Measurements from ENCODE around the gene NDST1. TPM values are rescaled to one million over a fixed set of nuclear protein-coding genes. Genes with fewer than 3 reads are reported as not detected.

The NDST1 gene
- total RNA-seq, 1 donor from 2014 or later = 112 TPM

DNA sequence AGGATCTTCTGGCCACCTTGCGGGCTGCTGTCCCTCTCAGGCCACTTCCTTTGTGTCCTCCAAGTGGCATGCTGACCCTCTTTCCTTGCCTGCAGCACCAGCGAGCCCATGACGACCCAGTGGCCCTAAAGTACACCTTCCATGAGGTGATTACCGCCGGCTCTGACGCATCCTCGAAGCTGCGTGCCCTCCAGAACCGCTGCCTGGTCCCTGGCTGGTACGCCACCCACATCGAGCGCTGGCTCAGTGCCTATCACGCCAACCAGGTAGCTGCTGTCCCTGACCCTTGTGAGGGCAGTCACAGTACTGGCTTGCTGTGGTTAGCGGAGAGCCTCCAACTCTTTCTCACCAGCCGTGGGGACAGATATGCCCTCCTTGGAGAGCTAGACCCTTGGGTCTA, 40.2 kb downstream of the NDST1 start:
- no peak for ATAC-seq

DNA sequence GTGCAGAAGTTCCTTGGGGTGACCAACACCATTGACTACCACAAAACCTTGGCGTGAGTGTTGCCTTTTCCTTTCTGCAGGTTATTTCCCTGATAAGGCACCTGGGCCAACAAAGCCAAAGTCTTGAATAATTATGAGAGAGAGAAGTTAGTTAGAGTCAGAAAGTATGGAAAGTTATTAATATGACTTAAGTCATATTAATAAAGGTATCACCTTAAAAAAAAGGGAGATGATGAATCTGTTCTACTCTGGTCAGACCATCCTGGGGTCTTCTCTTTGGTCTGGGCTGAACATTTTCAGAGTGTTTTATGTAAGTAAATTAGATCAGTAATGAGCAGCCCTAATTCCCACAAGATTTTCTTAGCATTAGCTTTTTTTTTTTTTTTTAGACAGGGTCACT, 41.8 kb downstream of the NDST1 start:
- no peak for ATAC-seq

DNA sequence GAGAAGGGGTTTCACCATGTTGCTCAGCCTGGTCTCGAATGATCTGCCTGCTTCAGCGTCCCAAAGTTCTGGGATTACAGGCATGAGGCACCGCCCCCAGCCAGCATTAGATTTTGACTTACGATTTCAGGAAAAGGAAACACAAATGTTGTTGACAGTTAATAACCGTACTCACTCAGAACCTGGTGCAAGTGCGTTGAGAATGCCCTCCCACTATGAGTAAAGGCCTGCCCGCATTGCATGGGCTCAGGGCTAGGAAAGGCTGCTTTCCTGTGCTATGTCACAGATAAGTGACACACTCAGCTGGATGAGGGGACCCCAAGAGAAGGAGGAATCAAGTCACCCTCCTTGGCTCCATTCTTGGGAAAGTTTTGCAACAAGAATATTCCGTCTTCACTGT, 42.4 kb downstream of the NDST1 start:
- ATAC-seq = no peak

DNA sequence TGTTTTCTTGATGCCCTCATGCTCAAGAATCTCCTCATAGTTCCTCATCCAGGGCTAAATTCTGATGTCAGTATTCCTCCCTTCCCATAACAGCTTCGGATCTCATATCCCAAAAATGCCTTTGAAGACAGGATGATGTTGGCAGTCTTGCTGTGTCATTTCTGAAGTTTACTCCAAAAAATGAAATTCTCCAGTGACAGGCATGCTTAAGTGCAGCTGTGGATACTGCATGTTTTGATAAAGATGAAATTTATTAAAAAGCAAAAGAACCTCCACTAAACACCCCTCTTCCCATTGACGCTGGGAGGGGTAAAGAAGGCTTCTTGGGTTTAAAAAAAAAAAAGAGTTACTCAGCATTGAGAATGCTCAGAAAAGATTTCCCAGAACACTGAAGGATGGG, 43.1 kb downstream of the NDST1 start:
- no peak for ATAC-seq

DNA sequence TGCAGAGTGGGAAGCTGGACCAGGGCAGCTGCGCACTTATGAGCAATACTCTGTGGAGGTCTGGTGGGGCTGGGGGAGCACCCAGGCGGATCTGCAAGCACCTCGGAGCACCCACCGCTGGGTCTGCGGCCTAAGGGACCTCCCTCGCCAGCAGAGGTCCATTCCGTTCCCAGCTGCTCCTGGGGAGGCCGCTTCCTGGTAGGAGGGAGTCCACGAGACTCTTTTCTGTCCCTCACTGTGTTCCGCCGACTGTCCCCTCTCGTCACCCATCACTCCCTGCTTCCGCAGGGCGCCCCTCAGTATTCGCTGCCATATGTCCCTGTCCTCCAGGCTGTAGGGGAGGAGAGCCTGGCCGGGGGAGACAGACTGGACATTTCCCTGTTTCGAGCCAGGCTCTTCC, 45.5 kb downstream of the NDST1 start:
- ATAC-seq = no peak

DNA sequence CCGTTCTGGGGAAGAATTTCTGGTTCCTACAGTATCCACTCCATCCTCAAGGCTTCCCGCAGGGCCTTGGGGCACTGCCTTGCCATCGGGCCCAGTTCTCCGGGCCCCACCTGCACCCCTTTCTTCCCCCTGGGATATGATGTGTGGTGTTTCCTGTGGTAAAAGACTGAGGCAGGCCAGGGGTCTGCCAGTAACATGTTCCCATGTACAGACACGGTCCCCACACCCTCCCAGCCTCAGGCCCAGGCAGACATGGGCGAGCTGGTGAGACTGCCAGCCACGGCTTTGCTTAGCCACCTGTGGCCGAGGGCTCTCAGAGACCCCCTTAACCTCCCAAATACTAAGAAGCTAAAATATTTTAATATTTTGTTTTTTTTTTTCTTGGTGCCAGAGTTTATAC, 46.0 kb downstream of the NDST1 start:
- no peak for ATAC-seq

DNA sequence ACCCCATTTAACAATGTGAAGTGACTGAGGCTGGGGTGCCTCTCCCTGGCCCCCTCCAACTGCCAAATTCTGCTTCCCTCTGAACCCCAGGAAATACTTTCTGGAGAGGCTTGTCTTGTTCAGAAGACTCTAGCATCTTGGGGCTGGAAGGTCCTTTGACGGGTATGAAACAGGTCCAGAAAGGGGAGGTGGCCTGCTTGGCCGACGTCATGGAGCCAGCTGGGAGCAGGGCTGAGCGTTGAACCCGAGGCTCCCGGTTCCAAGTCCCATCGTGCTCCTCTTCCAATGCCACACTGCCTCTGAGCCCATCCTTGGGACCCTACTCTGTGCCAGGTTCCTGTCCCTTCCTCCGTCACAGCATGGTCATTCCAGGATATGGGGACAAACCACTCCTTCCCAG, 46.9 kb downstream of the NDST1 start:
- no peak for ATAC-seq

DNA sequence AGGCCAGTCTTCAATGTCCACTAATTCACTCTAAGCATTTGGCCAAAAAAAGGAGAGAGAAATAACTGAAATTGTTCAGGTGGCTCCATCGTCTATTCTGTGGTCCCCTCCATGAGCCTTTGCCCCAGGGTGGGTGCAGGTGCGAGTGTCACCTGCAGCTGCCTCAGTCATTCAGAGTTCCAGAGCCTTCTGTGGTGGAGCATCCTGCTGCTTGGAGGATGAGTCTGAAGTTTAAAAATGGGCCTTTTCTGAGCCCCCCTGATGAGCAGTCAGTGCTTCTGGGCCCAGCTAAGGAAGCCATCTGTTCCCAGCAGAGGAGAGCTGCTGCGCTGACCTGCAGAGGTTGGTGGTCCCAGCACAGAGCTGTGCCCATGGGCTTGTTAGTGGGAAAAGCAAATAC, 48.2 kb downstream of the NDST1 start:
- no peak for ATAC-seq

DNA sequence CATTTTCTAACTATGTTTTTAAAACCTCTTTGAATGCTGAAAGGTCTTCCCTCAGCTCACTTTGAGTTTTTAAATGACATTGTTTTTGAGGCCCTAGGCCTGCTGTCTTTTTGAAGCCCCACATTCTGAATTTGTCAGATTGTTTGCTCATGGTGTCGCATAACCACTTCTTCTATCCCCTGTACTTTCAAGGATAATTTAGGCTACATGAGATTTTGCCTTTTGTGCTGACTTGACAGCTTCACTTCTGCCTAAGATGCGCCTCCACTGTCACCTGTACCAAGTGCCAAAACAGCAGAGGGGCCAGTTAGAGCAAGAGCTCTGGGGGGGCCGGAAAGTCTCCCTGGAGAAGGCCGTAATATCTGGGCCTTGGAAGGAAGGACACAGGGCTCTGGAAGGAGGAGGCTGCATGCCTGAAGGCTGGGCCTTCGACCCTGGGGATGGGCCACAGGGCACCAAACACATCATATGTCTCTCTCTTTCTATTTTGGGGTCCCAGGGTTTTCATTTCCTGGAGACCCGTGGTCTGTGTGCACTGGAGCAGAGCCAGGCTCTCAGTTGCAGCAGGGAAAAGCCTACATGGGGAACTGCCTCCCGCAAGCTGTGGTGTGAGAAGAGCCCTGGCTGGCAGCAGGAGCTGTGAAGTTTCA, 49.1 kb downstream of the NDST1 start:
- ATAC-seq = no peak

DNA sequence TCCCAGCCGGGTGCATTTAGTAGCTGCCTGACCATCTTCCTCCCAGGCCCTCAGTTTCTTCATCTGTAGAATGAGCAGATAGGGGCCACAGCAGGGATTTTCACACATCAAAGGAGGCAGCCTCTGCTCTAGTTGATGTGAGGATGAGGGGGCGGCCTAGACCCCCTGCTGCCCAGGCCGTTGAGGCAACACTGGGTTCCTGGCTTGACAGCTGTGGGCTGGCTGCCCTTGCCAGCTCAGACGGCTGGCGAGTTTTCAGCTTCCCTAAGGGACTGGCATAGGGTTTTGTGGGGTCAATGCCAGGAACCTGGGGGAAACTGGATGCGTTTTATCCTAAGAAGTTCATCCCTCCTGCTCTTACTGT, 49.6 kb downstream of the NDST1 start:
- no peak for ATAC-seq

DNA sequence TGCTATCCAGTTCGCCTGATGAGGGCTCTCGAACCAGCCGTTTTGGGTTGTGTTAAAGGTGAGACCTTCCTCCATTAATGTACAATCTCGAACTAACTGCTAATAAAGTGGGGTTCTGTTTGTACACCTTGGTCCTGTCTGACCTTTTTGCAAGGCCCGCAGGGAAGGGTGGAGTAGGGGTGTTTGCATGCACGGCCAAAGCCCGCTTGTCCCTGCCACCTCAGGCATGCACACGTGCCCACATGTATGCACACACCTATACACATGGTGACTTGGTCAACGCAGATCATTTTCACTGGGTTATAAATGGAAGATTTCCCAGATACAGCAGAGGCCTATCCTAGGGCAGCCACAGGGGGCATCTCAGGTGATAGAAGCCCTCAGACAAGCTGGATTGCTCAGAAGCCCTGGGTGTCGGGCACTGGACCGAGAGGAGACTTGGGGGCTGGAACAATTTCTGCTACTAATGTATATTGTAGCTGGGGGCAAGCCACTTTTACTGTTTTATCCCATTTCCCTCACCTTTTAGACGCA, 50.2 kb downstream of the NDST1 start:
- ATAC-seq = no peak

DNA sequence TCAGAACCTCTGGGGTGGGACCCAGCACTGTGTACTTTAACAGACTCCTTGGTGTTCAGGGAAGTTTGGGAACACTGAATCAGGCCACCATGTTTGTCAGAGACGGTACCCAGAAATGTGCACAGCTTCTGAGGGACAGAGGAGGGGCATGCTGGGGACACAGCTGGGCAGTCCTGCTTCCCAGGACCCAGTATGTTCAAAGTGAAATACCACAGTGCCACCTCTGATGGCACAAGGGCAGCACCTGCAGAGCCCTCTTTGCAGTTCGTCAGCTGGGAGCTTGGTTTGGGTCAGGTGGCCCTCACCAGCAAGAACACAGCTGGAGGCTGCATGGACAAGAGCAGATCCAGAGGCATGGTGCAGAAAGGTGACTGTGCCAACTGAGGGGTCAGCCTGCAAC, 51.2 kb downstream of the NDST1 start:
- ATAC-seq = no peak

DNA sequence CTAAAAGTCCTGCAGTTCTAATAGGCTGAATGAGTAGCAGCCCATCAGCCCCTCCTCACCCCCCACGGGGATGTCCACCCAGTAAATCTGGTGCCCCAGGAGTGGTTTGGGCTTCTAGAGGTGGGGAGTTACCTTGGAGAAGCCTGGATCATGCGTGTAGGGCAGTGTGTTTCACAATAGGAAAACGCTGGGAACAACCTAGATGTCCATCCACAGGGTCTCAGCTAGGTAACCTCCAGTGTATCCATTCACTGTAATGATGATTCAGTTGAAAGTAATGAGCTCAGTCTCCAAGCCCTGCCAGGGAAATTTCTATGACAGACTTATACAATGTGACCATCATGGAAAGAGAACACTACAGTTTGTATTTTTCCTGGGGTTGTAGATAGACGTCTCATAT, 51.8 kb downstream of the NDST1 start:
- no peak for ATAC-seq

DNA sequence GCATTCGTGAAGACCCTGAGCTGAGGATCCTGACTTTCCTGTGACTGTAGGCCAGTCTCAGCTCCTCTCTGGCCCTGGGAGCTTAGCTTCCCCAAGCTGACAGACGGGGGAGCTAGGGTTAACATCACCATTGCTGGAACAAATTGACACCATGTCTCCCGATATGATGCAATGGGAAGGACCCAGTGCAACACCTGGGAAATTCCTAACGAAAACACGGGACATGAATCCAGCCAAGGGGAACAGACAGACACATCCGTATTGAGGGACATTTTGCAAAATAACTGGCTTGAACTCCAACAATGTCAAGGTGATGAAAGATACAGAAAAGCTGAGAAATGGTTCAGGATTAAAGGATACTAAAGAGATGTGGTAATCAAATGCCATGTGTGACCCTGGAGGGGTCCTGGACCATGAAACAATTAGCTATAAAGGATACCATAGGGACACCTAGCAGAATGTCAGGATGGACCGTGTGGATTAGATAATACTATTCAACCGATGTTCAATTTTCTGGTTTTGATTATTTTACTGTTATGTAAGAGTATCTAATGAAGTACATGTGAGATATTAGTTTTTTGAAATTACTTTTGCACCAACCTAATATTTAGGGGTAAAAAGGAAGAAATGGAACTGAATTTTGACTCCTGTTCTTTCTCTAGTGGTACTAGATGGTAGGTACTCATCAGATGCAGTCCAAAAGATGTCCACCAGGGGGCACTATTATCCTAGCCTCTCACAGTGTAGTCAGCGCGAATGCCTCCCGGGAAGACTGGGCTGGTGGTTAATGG, 52.7 kb downstream of the NDST1 start:
- peak; percentile 89 for ATAC-seq

DNA sequence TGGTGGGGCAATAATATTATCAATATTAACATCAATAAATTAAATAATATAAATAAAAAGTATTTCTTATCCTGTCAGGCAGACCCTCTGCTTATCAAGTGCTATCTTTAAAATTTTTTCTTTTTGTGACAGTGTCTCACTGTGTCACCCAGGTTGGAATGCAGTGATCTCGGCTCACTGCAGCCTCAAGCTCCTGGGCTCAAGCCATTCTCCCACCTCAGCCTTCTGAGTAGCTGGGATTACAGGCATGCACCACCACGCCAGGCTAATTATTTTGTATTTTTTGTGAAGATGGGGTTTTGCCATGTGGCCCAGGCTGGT, 53.2 kb downstream of the NDST1 start:
- no peak for ATAC-seq

DNA sequence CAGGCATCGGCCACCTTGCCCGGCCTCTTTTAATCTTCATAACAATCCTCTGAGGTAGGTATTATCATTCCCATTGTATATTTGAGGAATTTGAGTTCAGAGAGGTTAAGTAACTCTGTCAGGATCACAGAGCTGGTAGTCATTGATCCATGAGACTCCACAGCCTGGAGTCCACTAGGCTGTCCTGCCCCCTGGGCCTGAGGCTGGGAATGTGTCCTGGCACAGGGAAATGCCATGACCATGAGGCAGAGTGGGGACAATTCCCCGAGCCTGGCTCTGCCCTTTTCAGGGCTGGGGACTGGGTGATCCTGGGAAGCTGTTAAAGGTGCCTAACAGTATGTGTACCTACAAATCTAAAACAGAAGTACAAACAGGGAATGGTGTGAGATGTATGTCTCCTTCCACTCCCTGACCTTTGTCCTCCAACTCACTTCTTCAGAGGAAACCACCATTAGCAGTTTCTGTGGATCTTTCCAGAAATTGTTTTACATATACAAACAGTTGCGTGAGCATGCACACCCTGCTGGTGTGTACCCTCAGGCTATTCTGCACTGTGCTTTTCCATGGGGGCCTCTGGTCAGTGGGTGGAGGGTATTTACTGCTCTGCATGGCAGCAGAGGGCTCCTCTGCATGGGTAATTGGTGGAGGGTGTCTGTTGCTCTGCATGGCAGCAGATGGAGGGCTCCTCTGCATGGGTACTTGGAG, 53.8 kb downstream of the NDST1 start:
- ATAC-seq = peak; percentile 6

DNA sequence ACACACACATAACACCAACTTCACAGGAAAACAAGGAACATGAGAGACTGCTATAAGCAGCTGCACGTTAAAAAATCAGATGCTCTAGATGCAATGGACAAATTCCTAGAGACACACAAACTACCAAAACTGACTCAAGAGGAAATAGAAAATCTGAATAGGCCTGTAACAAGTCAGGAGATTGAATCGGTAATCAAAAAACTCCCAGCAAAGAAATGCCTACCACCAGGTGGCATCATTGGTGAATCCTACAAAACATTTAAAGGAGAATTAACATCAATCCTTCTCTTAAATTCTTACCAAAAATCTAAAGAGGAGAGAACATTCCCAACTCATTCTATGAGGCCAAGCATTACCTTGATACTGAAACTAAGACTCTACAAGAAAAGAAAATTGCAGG, 54.9 kb downstream of the NDST1 start:
- no peak for ATAC-seq

DNA sequence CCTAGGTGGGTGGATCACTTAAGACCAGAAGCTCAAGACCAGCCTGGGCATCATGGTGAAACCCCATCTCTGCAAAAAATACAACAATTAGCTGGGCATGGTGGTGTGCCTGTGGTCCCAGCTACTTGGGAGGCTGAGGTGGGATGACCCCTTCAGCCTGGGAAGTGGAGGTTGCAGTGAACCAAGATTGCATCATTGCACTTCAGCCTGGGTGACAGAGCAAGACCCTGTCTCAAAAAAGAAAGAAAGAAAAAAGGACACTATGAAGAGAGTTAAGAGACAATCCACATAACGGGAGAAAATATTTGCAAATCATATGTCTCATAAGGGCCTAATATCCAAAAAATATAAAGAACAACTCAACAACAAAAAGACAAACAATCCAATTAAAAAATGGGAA, 57.9 kb downstream of the NDST1 start:
- ATAC-seq = no peak

DNA sequence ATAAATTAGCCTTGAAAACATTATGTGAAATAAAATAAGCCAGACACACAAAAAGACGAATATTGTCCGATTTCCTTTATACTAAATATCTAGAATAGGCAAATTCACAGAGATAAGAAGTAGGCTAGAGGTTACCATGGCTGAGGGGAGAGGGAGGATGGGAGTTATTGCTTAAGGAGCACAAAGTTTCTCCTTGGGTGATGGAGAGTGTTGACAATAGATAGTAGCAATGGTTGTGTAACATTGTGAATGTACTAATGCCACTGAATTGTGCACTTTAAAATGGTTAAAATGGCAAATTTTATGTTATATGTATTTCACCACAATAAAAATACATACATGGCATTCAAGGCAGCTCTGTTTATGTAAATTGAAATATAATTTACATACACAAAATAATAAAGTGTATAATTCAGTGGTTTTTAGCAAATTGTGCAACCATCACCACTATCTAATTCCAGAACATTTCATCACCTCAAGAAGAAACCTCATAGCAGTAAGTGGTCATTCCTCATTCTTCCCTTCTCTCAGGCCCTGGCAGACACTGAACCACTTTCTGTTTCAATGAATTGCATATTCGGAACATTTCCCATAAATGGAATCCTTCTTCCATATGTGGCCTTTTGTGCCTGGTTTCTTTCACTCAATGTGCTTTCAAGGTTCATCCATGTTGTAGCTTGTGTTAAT, 59.2 kb downstream of the NDST1 start:
- no peak for ATAC-seq

DNA sequence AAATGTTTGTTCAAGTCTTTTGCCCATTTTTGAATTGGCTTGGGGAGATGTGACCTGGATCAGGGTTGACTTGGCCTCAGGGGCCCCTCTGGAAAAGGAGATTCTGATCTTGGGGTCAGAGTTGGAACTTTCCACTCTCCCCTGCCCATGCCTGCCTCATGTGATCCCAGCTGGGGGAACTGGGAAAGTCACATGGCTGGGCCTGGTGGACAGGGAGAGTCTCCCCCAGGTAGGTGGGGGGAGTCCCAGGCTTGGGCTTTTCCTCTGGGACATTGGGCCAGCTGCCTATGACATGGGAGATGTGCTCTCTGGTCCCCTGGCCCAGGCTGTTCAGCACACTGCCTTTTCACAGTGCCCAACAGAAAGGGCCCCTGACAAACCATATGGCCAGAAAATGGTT, 60.7 kb downstream of the NDST1 start:
- no peak for ATAC-seq

DNA sequence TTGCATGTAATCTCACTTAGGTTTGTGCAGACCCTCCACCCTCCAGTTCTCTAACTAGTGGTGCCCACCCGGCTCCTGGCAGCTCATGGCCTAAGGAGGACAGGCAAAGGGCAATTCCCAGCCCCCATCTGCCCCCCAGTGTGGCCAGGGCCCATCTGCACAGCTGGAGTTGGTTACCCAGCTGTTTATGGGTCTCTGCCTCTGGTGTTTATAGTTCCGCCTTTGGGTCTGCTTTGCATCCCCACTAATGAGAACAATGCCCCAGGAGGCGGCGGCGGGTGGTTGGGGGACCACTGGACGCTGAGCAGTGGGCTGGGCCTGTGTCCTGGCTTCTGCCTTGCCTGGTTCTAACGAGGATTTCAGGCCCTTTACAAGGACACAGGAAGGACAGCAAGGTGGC, 62.4 kb downstream of the NDST1 start:
- no peak for ATAC-seq

DNA sequence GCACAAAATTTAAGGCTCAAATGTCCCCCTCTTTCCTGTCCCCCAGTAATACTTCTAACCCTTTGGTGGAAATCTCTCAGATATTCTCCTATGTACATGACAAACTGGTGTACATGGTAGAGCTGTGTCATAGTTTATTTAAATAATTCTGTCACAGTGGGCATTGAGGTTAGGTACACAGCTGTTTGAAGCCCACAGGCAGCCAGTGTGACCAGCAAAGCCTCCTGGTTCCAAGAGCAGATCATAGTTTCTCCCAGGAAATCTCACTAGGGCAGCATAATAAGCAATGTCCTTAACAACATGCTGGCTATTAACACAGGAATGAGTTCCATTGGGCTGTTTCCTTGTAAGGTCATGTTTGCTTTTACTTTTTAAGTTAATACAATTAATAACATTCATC, 63.9 kb downstream of the NDST1 start:
- no peak for ATAC-seq

DNA sequence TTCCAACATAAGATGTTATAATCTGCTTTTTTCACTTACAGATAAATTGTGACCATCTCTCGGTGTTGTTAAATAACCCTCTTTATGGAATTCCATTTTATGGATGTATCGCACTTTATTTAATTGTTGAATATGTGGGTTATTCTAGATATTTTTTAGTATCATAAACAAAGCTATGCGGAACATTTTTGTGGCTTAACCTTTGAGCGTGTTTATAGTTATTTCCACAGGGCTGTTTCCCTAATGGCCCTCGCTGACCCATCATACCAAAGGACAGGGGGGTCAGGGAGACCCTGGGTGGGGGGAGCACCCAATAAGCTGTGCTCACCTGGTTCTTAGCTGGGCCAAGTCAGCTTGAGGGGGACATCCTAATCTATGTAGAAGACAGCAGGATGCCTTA, 65.3 kb downstream of the NDST1 start:
- no peak for ATAC-seq

Measured in esophagus mucosa (tissue), 1 donor.